ENCODE data around the gene MYPOP. TPM values are rescaled to one million over a fixed set of nuclear protein-coding genes. Genes with fewer than 3 reads are reported as not detected.
A peak's percentile ranks its signal among the peaks of the same experiment; 100 is the strongest.

MYPOP gene
- total and polyA plus RNA-seq, 9 of the 15 experiments (the other 6 are each of a cell fraction or from before 2014, with no cell fraction given), result 0.32 to 7.6 (median 1.6) TPM

- TF ChIP-seq, protein P1, sequence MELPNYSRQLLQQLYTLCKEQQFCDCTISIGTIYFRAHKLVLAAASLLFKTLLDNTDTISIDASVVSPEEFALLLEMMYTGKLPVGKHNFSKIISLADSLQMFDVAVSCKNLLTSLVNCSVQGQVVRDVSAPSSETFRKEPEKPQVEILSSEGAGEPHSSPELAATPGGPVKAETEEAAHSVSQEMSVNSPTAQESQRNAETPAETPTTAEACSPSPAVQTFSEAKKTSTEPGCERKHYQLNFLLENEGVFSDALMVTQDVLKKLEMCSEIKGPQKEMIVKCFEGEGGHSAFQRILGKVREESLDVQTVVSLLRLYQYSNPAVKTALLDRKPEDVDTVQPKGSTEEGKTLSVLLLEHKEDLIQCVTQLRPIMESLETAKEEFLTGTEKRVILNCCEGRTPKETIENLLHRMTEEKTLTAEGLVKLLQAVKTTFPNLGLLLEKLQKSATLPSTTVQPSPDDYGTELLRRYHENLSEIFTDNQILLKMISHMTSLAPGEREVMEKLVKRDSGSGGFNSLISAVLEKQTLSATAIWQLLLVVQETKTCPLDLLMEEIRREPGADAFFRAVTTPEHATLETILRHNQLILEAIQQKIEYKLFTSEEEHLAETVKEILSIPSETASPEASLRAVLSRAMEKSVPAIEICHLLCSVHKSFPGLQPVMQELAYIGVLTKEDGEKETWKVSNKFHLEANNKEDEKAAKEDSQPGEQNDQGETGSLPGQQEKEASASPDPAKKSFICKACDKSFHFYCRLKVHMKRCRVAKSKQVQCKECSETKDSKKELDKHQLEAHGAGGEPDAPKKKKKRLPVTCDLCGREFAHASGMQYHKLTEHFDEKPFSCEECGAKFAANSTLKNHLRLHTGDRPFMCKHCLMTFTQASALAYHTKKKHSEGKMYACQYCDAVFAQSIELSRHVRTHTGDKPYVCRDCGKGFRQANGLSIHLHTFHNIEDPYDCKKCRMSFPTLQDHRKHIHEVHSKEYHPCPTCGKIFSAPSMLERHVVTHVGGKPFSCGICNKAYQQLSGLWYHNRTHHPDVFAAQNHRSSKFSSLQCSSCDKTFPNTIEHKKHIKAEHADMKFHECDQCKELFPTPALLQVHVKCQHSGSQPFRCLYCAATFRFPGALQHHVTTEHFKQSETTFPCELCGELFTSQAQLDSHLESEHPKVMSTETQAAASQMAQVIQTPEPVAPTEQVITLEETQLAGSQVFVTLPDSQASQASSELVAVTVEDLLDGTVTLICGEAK (IDR thresholded peaks at IDR 0.05), result no peak
- TF ChIP-seq, protein P1 (CRISPR knock-in tag; IDR thresholded peaks at IDR 0.05), result no peak
- TF ChIP-seq NFE2L1 (tag; IDR thresholded peaks at IDR 0.05; ENCODE audit: borderline replicate concordance, low read depth) (no peak), CTCFL (IDR thresholded peaks at IDR 0.05; ENCODE audit: borderline replicate concordance, insufficient read depth, low read depth, low read length, poor library complexity, severe bottlenecking) (peak; percentile 19), STAT6 (CRISPR knock-in tag; IDR thresholded peaks at IDR 0.05) (no peak), RB1 (IDR thresholded peaks at IDR 0.05; ENCODE audit: low read depth) (peak; percentile 32; the same call in 1 of the 2 replicates)
- TF ChIP-seq, protein P2, sequence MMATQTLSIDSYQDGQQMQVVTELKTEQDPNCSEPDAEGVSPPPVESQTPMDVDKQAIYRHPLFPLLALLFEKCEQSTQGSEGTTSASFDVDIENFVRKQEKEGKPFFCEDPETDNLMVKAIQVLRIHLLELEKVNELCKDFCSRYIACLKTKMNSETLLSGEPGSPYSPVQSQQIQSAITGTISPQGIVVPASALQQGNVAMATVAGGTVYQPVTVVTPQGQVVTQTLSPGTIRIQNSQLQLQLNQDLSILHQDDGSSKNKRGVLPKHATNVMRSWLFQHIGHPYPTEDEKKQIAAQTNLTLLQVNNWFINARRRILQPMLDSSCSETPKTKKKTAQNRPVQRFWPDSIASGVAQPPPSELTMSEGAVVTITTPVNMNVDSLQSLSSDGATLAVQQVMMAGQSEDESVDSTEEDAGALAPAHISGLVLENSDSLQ (IDR thresholded peaks at IDR 0.05), result peak; percentile 26; the same call in 1 of the 2 replicates
Observed at GRCh38 chr19:45913874-45914830, 11.7 kb upstream of the MYPOP start, which contains the start of gene NANOS2 (continued).
